Nasal cavity respiratory epithelium epithelial cell of viscerocranial mucosa (primary cell): Measurements from ENCODE around the gene ACTN2. TPM values are rescaled to one million over a fixed set of nuclear protein-coding genes. Genes with fewer than 3 reads are reported as not detected.

Source experiments
- total RNA-seq: library from RNA; depleted of rRNA; stranded (reverse); fragments of >200 nt; gene quantifications from 2 replicates; pipeline ENCODE4 v1.2.3, GENCODE V29; 2014

ACTN2 gene
- total RNA-seq, result under 0.01 TPM in 1 of 2 replicates, not detected in the other

GRCh38 chr1:236685917-236686814 lies at the start of gene ACTN2:
ACTN2 (plus strand) TSS chr1:236686499; CDS start chr1:236686674, 175 bp downstream.

GRCh38 chr1:236795035-236795756 lies 108.9 kb downstream of the ACTN2 start, which contains the start of gene MTR:
MTR (plus strand) TSS chr1:236795292; CDS start chr1:236795704, 412 bp downstream.

Other genes starting within 250 kb of the ACTN2 start
- gene LGALS8, start 162.5 kb upstream of the ACTN2 start, total RNA-seq, result 37.6 and 94.0 TPM in 2 replicates
- 49.2 and 63.1 TPM in 2 replicates for gene HEATR1, start 82.0 kb upstream of the ACTN2 start, total RNA-seq
- gene MTR, start 108.8 kb downstream of the ACTN2 start, total RNA-seq, result 16.7 and 22.1 TPM in 2 replicates